HFFc6 (cell line): ENCODE data around the gene GAS2. TPM values are rescaled to one million over a fixed set of nuclear protein-coding genes. Genes with fewer than 3 reads are reported as not detected.

Experiments
- DNase-seq: peaks from one replicate; pipeline ENCODE4 v3.0.0-alpha.2; 2018
- H3K27ac Mint-ChIP-seq: 2 replicates; pipeline ENCODE4 v1.8.0; 2020; ENCODE audit warnings: mild to moderate bottlenecking, mixed read lengths
- H3K27me3 Mint-ChIP-seq: 2 replicates; pipeline ENCODE4 v1.8.0; 2021; ENCODE audit warnings: mild to moderate bottlenecking, moderate library complexity, mixed read lengths; ENCODE audit not compliant: insufficient read depth
- H3K36me3 Mint-ChIP-seq: 2 replicates; pipeline ENCODE4 v1.8.0; 2021; ENCODE audit warnings: low read depth, mixed read lengths
- H3K4me1 Mint-ChIP-seq: 2 replicates; pipeline ENCODE4 v1.8.0; 2020; ENCODE audit warnings: low read depth, mixed read lengths
- H3K4me3 Mint-ChIP-seq: 2 replicates; pipeline ENCODE4 v1.8.0; 2020; ENCODE audit warnings: mild to moderate bottlenecking, moderate library complexity, mixed read lengths
- H3K9me3 Mint-ChIP-seq: 2 replicates; pipeline ENCODE4 v1.8.0; 2020; ENCODE audit warnings: mild to moderate bottlenecking, mixed read lengths
- CTCF ChIP-seq: fragments of 200-600 bp; sonication (generic); IDR thresholded peaks from 2 replicates; pipeline ENCODE4 v1.5.0; 2021; ENCODE audit warnings: antibody characterized with exemption, mild to moderate bottlenecking
- total RNA-seq, 6 experiments: library from RNA; stranded (reverse); fragmentation: NEBNext Ultra II Directional; extraction: Animal tissue kit (Norgen Biotek cat#: 25700); gene quantifications; 2 replicates in 1 of 6; 3 replicates in 5 of 6; pipeline ENCODE4 v1.2.3, GENCODE V29; 2021

Gene GAS2
- total RNA-seq, 6 experiments from 2014 or later = 0.30 to 0.57 (median 0.43) TPM

GRCh38 chr11:22787551-22788162, 121.2 kb downstream of the GAS2 start:
- peak; percentile 6 for DNase-seq
- peak; percentile 84 for TF ChIP-seq CTCF
- H3K4me1 Mint-ChIP-seq = peaks cover 3% of the 10 kb centered on the region; the same call in 1 of the 2 replicates
- no peak overlapping the region for H3K27ac Mint-ChIP-seq
- H3K27me3 Mint-ChIP-seq = no peaks in the 10 kb centered on the region; the same call in 1 of the 2 replicates
- no peak overlapping the region for H3K4me3 Mint-ChIP-seq
- H3K36me3 Mint-ChIP-seq = no peaks in the 10 kb centered on the region
- H3K9me3 Mint-ChIP-seq = no peaks in the 10 kb centered on the region

- no peaks in the 10 kb centered on the region for H3K36me3 Mint-ChIP-seq
- H3K27ac Mint-ChIP-seq = no peak overlapping the region
- no peaks in the 10 kb centered on the region for H3K27me3 Mint-ChIP-seq
- peaks cover 5% of the 10 kb centered on the region; the same call in 1 of the 2 replicates for H3K4me1 Mint-ChIP-seq
- DNase-seq = no peak
- no peak for TF ChIP-seq CTCF
- H3K9me3 Mint-ChIP-seq = no peaks in the 10 kb centered on the region
- no peak overlapping the region for H3K4me3 Mint-ChIP-seq
These were observed 126.1 kb downstream of the GAS2 start for GRCh38 chr11:22792497-22792896.

GRCh38 chr11:22795914-22796313, 129.5 kb downstream of the GAS2 start:
- Mint-ChIP-seq H3K9me3 (no peaks in the 10 kb centered on the region), H3K4me1 (peaks cover 5% of the 10 kb centered on the region; the same call in 1 of the 2 replicates), H3K27ac (no peak overlapping the region), H3K4me3 (no peak overlapping the region), H3K36me3 (no peaks in the 10 kb centered on the region), H3K27me3 (no peaks in the 10 kb centered on the region)
- DNase-seq = no peak
- TF ChIP-seq CTCF = no peak

GRCh38 chr11:22797047-22797446, 130.6 kb downstream of the GAS2 start:
- H3K36me3 Mint-ChIP-seq = no peaks in the 10 kb centered on the region
- TF ChIP-seq CTCF = no peak
- H3K9me3 Mint-ChIP-seq = no peaks in the 10 kb centered on the region
- H3K27ac Mint-ChIP-seq = no peak overlapping the region
- no peaks in the 10 kb centered on the region for H3K27me3 Mint-ChIP-seq
- peaks cover 5% of the 10 kb centered on the region; the same call in 1 of the 2 replicates for H3K4me1 Mint-ChIP-seq
- no peak for DNase-seq
- H3K4me3 Mint-ChIP-seq = no peak overlapping the region

GRCh38 chr11:22798901-22799300, 132.5 kb downstream of the GAS2 start:
- Mint-ChIP-seq H3K4me3 (no peak overlapping the region), H3K27me3 (no peaks in the 10 kb centered on the region), H3K9me3 (no peaks in the 10 kb centered on the region), H3K4me1 (no peaks in the 10 kb centered on the region), H3K27ac (no peak overlapping the region), H3K36me3 (no peaks in the 10 kb centered on the region)
- DNase-seq = no peak
- TF ChIP-seq CTCF = no peak

GRCh38 chr11:22800482-22800881, 134.1 kb downstream of the GAS2 start:
- Mint-ChIP-seq H3K27me3 (no peaks in the 10 kb centered on the region), H3K4me3 (no peak overlapping the region), H3K4me1 (no peaks in the 10 kb centered on the region), H3K9me3 (no peaks in the 10 kb centered on the region), H3K36me3 (no peaks in the 10 kb centered on the region), H3K27ac (no peak overlapping the region)
- TF ChIP-seq CTCF = no peak
- DNase-seq = no peak
